Activated CD8-positive, alpha-beta memory T cell treated with anti-CD3 and anti-CD28 coated beads, Interleukin-2, amount 50 U/mL, for 4 hours (primary cell): ENCODE results near the gene IFITM1.
"Not testable (repeated sequence)": the region's sequence is repeated elsewhere in the genome, so short reads cannot be mapped to it uniquely, and the experiment has no call there.

Source experiments
- DNase-seq: peaks from one replicate; pipeline ENCODE4 v3.0.0-alpha.2; 2020

Gene IFITM1

DNA sequence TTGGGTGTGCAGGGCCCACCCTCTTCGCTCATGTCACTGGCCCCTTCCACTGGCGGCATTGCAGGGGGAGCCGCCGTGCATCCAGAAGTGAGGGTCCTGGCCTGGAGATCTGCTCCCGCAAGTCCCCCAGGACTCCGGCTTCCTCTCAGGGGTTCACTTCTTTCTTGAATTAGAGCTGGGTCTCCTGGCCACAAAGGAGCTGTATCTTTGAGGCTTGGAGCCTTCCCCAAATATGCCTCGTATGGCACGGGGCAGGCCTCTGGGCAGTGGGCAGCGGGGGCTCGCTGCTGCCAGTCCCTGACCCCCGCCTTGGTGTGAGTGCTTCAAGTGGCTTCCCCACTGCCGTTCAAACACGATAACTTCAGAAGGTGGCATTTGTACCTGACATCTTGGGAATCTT is 14.2 kb downstream of the IFITM1 start:
- no peak for DNase-seq

- DNase-seq: not testable (repeated sequence)
Observed at GRCh38 chr11:328516-329100, 14.8 kb downstream of the IFITM1 start.

- no peak for DNase-seq
Observed at GRCh38 chr11:329886-330253, 16.0 kb downstream of the IFITM1 start.

GRCh38 chr11:330307-330693 is 16.5 kb downstream of the IFITM1 start:
- DNase-seq: no peak

DNA sequence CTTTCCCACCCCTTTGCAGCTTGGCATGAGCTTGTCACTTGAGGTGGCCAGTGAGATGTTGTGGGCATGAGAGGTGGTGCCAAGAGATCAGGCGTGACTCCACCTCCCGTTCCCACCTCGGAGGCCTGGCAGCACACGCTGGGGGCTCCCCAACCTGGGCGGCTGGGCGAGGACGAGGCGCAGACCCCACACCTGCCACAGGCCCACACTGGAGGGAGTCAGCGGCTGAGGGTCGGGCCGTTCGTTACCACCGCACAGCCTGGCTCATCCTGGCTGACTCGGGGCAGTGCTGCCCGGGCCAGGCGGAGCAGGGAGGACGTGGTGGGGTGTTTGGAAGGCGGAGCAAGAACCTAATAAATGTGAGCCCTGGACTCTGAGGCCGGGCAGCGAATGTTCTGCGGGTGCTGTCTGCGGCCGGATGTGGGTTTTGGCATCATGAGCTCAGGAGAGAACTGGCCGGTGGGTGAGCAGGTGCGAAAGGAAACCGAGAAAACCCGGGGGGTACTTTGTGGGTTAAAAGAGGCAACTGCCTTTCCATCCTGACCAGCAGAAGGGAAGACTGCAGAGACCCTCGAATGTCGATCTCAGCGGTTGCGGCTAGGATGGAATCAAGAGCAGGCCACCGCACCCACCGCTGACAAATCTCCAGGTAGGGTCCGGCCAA is 17.0 kb downstream of the IFITM1 start:
- no peak for DNase-seq

- DNase-seq: no peak
Observed at GRCh38 chr11:331358-332060, 17.7 kb downstream of the IFITM1 start.

- no peak for DNase-seq
Observed at GRCh38 chr11:332651-333480, 19.0 kb downstream of the IFITM1 start.

DNA sequence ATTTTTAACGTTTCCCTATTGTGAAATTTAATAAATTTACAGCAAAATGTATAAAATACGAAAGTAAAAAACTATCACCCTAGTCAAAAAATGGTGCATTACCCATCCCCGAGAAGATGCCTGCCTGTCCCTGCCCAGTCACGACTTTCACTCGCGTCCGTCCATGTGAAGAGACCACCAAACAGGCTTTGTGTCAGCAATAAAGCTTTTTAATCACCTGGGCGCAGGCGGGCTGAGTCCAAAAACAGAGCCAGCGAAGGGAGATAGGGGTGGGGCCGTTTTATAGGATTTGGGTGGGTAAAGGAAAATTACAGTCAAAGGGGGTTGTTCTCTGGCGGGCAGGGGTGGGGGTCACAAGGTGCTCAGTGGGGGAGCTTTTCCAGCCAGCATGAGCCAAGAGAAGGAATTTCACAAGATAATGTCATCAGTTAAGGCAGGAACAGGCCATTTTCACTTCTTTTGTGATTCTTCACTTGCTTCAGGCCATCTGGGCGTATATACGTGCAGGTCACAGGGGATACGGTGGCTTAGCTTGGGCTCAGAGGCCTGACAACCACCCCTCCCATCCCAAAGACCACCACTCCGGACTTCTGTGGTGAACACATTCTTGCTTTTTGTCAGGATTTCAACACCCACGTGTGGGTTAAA is 19.9 kb downstream of the IFITM1 start:
- not testable (repeated sequence) for DNase-seq

- DNase-seq: no peak
Observed at GRCh38 chr11:334264-334994, 20.6 kb downstream of the IFITM1 start.

- DNase-seq: no peak
Observed at GRCh38 chr11:335779-336658, 22.2 kb downstream of the IFITM1 start.

DNA sequence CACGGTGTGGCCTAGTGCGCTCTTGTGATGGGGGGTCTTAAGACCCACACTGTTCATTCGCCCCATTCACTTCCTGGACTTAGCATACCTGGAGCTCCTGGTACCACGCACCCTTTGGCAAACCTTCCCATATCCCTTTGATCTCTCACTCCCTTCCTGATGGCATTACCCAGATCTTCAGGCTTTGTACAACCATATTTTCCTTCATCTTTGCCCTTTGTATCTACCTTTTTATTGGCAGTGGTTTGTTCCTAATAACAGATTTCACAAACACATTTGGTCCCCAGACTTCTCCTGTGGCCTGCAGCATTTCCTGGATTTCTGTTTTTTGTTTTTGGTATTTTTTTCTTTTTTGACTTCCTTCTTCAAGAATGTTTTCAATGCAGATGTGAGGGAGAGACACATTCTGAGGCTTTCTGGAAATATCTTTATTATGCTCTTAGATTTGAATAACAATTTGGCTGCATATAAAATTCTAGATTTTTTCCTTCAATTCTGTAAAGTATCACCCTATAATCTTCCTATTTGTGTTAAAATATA is 22.9 kb downstream of the IFITM1 start:
- DNase-seq: no peak

GRCh38 chr11:337711-338110 is 23.9 kb downstream of the IFITM1 start:
- DNase-seq: no peak

DNA sequence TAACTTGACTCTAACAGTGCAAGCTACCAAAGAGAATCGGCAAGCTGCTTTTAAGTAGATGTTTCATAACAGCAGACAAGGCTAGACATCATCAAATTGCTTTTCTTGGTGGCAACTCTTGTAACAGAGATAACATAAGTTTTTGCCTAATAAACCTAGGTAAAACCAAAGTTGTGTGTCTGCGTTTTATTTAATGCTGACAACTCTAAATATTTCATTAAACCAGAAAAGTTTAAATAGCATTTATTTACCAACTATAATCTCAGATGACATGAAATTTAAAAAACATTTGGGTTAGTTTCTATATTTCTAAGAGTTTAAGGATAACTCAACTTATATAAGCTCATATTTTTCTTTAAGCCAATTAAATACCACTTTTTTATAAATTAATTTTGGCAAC is 26.1 kb downstream of the IFITM1 start:
- no peak for DNase-seq

GRCh38 chr11:340539-341512 is 27.0 kb downstream of the IFITM1 start:
- DNase-seq: no peak

DNA sequence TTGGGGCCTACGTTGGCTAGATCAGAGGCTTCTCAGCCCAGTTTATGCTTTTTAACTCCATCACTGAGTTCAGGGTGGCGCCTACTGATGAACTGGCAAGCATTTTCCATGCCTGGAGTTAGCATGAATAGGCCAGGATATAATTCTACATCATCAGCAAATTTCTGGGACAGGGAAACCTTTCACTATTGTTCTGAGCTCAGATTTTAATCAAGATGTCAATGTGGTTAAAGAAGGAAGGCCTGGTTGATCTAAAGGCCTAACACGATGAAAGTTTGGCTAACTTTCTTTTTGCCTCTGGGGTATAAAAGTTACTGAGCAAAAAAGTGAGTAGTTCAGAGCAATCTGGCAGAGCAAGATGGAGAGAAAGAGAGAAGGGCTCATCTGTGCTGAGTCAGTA is 28.5 kb downstream of the IFITM1 start:
- DNase-seq: no peak

DNA sequence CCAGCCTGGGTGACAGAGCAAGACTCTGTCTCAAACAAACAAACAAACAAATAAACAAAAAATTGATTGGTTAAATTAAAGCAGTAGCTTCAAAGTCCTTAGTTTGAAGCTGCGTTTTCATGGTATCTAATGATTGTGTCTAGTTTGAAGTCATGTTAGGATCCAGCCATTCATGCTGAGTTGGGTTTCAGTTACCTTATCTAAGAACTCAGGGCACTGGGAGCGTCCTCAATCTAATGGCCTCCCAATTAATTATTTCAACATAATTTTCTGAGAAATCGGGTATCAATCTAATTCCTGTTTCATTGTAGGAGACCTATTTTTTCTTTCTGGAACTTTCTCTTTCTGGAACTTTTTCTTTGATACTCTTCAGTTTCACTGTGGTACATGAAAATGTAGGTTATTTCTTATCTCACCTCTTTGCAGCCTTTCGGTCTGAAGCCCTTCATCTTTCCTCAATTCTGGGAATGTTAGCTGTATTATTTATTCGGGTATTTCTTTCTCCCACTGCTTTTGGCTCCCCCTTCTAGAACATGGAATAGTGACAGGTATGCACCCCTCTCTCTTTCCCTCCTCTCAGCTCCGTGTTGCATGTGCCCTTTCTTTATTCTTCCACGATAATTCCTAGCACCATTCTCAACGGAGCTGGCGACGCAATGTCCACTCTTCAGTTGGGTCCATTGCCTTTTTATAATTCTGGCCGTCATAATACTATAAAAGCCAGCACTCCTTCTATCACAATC is 31.2 kb downstream of the IFITM1 start:
- DNase-seq: no peak

DNA sequence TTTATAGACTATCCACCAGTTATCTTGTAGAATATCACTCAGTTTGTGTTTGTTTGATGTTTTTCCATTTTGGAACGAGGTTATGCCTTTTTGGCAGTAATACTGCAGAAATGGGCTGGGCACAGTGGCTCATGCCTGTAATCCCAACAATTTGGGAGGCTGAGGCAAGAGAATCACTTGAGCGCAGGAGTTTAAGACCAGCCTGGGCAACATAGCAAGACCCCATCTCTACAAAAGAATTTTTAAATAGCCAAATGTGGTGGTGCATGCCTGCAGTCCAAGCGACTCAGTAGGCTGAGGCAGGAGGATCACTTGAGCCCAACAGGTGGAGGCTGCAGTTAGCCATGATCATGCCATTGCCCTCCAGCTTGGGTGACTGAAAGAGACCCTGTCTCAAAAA is 32.7 kb downstream of the IFITM1 start:
- no peak for DNase-seq

DNA sequence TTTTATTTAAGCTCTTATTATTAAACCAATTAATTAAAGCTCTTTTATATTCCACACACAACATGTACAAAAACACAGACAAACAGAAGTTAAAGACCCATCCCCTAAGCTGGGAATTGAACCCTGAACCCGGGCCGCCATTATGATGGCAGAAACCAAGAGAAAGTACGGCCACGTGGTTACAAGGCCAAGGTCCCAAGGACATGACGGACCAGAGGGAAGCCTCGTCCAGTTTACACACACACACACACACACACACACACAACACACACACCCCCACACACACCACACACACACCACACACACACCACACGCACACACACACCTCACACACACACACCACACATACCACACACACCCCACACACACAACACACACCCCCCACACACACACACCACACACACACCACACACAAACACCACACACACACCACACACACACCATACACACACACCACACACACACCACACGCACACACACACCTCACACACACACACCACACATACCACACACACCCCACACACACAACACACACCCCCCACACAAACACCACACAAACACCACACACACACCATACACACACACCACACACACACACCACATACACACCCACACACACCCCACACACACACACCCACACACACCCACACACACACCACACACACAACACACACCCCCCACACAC is 35.6 kb downstream of the IFITM1 start:
- peak; percentile 2 for DNase-seq
